Endometrial microvascular endothelial cells (primary cell): Measurements from ENCODE around the gene OCA2. TPM values are rescaled to one million over a fixed set of nuclear protein-coding genes. Genes with fewer than 3 reads are reported as not detected.

ENCODE experiments used
- in situ Hi-C: cut with HindIII; loops from 2 replicates; pipeline ENCODE4 v1.10.0; 2017; ENCODE audit warnings: low sequenced_read_pairs, low pct_unique_long_range_greater_than_20kb; ENCODE audit errors: inconsistent ontology term
- total RNA-seq: library from RNA; depleted of rRNA; stranded (reverse); fragments of >200 nt; gene quantifications from one replicate; pipeline ENCODE4 v1.2.3, GENCODE V29; 2015; ENCODE audit errors: inconsistent ontology term

Gene OCA2
- total RNA-seq, 1 donor from 2014 or later, result not detected

GRCh38 chr15:27821273-27821672 lies 277.8 kb downstream of the OCA2 start:
- in situ Hi-C loops, result no loop called here

- in situ Hi-C loops, result no loop called here
These were observed 278.4 kb downstream of the OCA2 start for GRCh38 chr15:27820722-27821121.

- in situ Hi-C loops, result no loop called here
These were observed 278.9 kb downstream of the OCA2 start for GRCh38 chr15:27820232-27820631.

- in situ Hi-C loops, result no loop called here
These were observed 281.9 kb downstream of the OCA2 start for GRCh38 chr15:27817258-27817657.

- in situ Hi-C loops, result no loop called here
These were observed 282.3 kb downstream of the OCA2 start for GRCh38 chr15:27816790-27817189.

GRCh38 chr15:27815035-27815434 lies 284.1 kb downstream of the OCA2 start:
- in situ Hi-C loops, result no loop called here

- in situ Hi-C loops, result no loop called here
These were observed 286.0 kb downstream of the OCA2 start for GRCh38 chr15:27813139-27813538.

- in situ Hi-C loops, result no loop called here
These were observed 290.9 kb downstream of the OCA2 start for GRCh38 chr15:27808182-27808581.

- in situ Hi-C loops, result no loop called here
These were observed 291.8 kb downstream of the OCA2 start for GRCh38 chr15:27807335-27807734.

GRCh38 chr15:27806396-27806795 lies 292.7 kb downstream of the OCA2 start:
- in situ Hi-C loops, result no loop called here

GRCh38 chr15:27805261-27806220 lies 293.6 kb downstream of the OCA2 start:
- in situ Hi-C loops, result no loop called here

- in situ Hi-C loops, result no loop called here
These were observed 294.4 kb downstream of the OCA2 start for GRCh38 chr15:27804569-27805260.

GRCh38 chr15:27798807-27799206 lies 300.3 kb downstream of the OCA2 start:
- in situ Hi-C loops, result no loop called here

GRCh38 chr15:27797765-27798164 lies 301.4 kb downstream of the OCA2 start:
- in situ Hi-C loops, result no loop called here

GRCh38 chr15:27796405-27797320 lies 302.5 kb downstream of the OCA2 start:
- in situ Hi-C loops, result no loop called here

- in situ Hi-C loops, result no loop called here
These were observed 306.3 kb downstream of the OCA2 start for GRCh38 chr15:27792756-27793264.

GRCh38 chr15:27790270-27790669 lies 308.8 kb downstream of the OCA2 start:
- in situ Hi-C loops, result no loop called here

- in situ Hi-C loops, result no loop called here
These were observed 311.2 kb downstream of the OCA2 start for GRCh38 chr15:27787931-27788330.

GRCh38 chr15:27784107-27784506 lies 315.0 kb downstream of the OCA2 start:
- in situ Hi-C loops, result no loop called here
